Hepatocyte (in vitro differentiated cells): ENCODE results near the gene MYH6. TPM values are rescaled to one million over a fixed set of nuclear protein-coding genes. Genes with fewer than 3 reads are reported as not detected.

Source experiments
- DNase-seq: peaks from one replicate; pipeline ENCODE4 v3.0.0-alpha.2; 2016; ENCODE audit warnings: low spot score
- H2AFZ ChIP-seq: fragments of 200-600 bp; sonication (generic); 2 replicates; pipeline ENCODE4 v1.6.0; 2016; ENCODE audit warnings: antibody characterized with exemption, mild to moderate bottlenecking
- H3K27ac ChIP-seq: fragments of 200-600 bp; sonication (generic); 2 replicates; pipeline ENCODE4 v1.5.1; 2016; ENCODE audit warnings: mild to moderate bottlenecking
- H3K27me3 ChIP-seq: fragments of 200-600 bp; sonication (generic); 2 replicates; pipeline ENCODE4 v1.6.1; 2016
- H3K36me3 ChIP-seq: fragments of 200-600 bp; sonication (generic); replicated peaks from 2 replicates; pipeline ENCODE4 v1.5.1; 2016; ENCODE audit warnings: low read depth; ENCODE audit not compliant: insufficient read depth
- H3K4me1 ChIP-seq: fragments of 200-600 bp; sonication (generic); 2 replicates; pipeline ENCODE4 v1.5.1; 2016; ENCODE audit warnings: mild to moderate bottlenecking, moderate library complexity; ENCODE audit not compliant: insufficient read depth
- H3K4me2 ChIP-seq: fragments of 200-600 bp; sonication (generic); 2 replicates; pipeline ENCODE4 v1.6.0; 2016
- H3K4me3 ChIP-seq: fragments of 200-600 bp; sonication (generic); 2 replicates; pipeline ENCODE4 v1.5.1; 2016; ENCODE audit warnings: mild to moderate bottlenecking
- H3K79me2 ChIP-seq: fragments of 200-600 bp; sonication (generic); 2 replicates; pipeline ENCODE4 v1.6.0; 2017; ENCODE audit warnings: mild to moderate bottlenecking
- H3K9me2 ChIP-seq: fragments of 200-600 bp; sonication (generic); replicated peaks from 2 replicates; pipeline ENCODE4 v1.6.0; 2017; ENCODE audit warnings: mild to moderate bottlenecking; ENCODE audit not compliant: insufficient read depth
- H3K9me3 ChIP-seq: fragments of 200-600 bp; sonication (generic); 2 replicates; pipeline ENCODE4 v1.5.1; 2016; ENCODE audit warnings: low read depth, mild to moderate bottlenecking
- H4K20me1 ChIP-seq: fragments of 200-600 bp; sonication (generic); 2 replicates; pipeline ENCODE4 v1.6.0; 2016; ENCODE audit warnings: mild to moderate bottlenecking; ENCODE audit not compliant: insufficient read depth, poor library complexity, severe bottlenecking
- EZH2 ChIP-seq: fragments of 200-600 bp; sonication (generic); IDR thresholded peaks from 2 replicates; pipeline ENCODE4 v1.6.1; 2016; ENCODE audit warnings: antibody characterized with exemption, mild to moderate bottlenecking, borderline replicate concordance
- EZH2phosphoT487 ChIP-seq: fragments of 200-600 bp; sonication (generic); IDR thresholded peaks from one replicate; pipeline ENCODE4 v1.6.1; 2018; ENCODE audit warnings: antibody characterized with exemption, mild to moderate bottlenecking, low read depth, moderate library complexity; ENCODE audit not compliant: unreplicated experiment, severe bottlenecking
- WGBS: methylation state at CpG from one replicate; pipeline ENCODE4 v1.1.6; 2016; ENCODE audit warnings: low lambda C conversion rate; ENCODE audit errors: missing lambda C conversion rate; 5-methylcytosine and 5-hydroxymethylcytosine counted together
- polyA plus RNA-seq: library from polyadenylated mRNA; unstranded; fragments of >200 nt; fragmentation: Nextera tagmentation; extraction: Ambion mirVana; gene quantifications from 2 replicates; pipeline ENCODE4 v1.2.1, GENCODE V29; 2016
- total RNA-seq: library from RNA; depleted of rRNA; stranded (reverse); fragments of >200 nt; gene quantifications from 2 replicates; pipeline ENCODE4 v1.2.3, GENCODE V29; 2014
- TF ChIP-seq, protein P1 (sequence below): fragments of 200-600 bp; sonication (generic); IDR thresholded peaks from 2 replicates; pipeline ENCODE4 v1.5.1; 2016; ENCODE audit warnings: antibody characterized with exemption, mild to moderate bottlenecking; ENCODE audit not compliant: poor library complexity

Gene MYH6
- total and polyA plus RNA-seq, 2 experiments from 2014 or later: 0.97 TPM; not detected in 1

DNA sequence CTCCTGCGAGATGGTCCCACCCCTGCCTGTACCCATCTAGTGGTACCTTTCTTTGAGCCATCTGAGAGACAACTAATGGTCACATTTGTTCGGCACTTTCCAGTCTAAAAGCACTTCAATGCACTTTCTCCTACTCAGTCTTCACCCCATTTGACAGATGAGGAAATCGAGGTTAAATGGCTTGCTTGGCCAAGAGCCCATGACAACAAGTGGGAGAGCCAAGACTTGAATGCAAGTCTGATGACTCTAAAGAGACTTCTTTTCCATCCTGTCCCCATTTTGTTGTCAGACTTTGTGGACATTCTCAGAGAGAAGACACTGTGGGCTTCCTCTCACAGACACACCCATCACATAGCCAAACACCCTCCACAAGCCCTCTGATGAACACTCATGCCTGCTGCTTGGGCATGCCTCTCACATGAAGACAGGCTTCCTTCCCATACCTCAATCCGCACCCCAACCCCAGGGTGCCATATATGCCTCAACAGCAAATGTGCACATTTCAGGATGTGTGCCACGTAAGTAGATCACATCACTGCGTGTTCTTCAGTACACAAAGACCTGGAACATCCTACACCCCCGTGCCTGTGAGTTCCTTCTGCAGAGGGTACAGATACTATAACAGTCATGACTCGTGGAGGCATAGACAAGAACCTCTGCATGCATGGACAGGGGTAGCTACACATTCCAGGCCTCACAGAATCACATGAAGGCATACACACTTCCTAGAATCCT lies 26.6 kb upstream of the MYH6 start:
- TF ChIP-seq, protein P1, sequence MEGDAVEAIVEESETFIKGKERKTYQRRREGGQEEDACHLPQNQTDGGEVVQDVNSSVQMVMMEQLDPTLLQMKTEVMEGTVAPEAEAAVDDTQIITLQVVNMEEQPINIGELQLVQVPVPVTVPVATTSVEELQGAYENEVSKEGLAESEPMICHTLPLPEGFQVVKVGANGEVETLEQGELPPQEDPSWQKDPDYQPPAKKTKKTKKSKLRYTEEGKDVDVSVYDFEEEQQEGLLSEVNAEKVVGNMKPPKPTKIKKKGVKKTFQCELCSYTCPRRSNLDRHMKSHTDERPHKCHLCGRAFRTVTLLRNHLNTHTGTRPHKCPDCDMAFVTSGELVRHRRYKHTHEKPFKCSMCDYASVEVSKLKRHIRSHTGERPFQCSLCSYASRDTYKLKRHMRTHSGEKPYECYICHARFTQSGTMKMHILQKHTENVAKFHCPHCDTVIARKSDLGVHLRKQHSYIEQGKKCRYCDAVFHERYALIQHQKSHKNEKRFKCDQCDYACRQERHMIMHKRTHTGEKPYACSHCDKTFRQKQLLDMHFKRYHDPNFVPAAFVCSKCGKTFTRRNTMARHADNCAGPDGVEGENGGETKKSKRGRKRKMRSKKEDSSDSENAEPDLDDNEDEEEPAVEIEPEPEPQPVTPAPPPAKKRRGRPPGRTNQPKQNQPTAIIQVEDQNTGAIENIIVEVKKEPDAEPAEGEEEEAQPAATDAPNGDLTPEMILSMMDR: no peak
- no peak for TF ChIP-seq EZH2phosphoT487
- TF ChIP-seq EZH2: no peak
- Histone ChIP-seq H3K27ac (no peak overlapping the region), H3K9me2 (no peaks in the 10 kb centered on the region), H3K4me1 (no peaks in the 10 kb centered on the region), H3K4me2 (no peak overlapping the region), H3K79me2 (no peaks in the 10 kb centered on the region), H3K27me3 (no peaks in the 10 kb centered on the region), H3K9me3 (no peaks in the 10 kb centered on the region), H2AFZ (no peak overlapping the region), H3K4me3 (no peak overlapping the region), H3K36me3 (no peaks in the 10 kb centered on the region), H4K20me1 (no peaks in the 10 kb centered on the region)
- DNase-seq: no peak
- WGBS: 75% methylated on average over 8 of the region's 8 CpGs

DNA sequence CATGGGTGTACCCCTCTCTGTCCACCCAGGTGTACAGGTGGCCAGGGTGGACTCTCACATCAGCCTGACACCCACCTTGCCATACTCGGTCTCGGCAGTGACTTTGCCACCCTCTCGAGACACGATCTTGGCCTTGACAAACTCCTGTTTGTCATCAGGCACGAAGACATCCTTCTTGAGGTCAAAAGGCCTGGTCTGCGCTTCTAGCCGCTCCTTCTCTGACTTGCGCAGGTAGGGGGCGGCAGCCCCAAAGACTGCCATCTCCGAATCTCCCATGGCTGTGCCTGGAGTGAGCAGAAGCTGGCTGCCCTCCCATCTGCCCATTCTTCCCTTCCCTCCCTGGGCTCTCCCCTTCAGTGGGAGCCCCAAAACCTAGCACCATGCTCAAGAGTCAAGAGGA lies 25.4 kb upstream of the MYH6 start:
- H3K4me3 ChIP-seq: no peak overlapping the region
- H3K9me2 ChIP-seq: no peaks in the 10 kb centered on the region
- no peaks in the 10 kb centered on the region for H3K36me3 ChIP-seq
- H3K79me2 ChIP-seq: no peaks in the 10 kb centered on the region
- TF ChIP-seq, protein P1: no peak
- no peak for TF ChIP-seq EZH2
- TF ChIP-seq EZH2phosphoT487: no peak
- H3K27me3 ChIP-seq: no peaks in the 10 kb centered on the region
- DNase-seq: no peak
- WGBS: 78% methylated on average over 10 of the region's 10 CpGs
- H4K20me1 ChIP-seq: no peaks in the 10 kb centered on the region
- no peak overlapping the region for H3K4me2 ChIP-seq
- no peaks in the 10 kb centered on the region for H3K4me1 ChIP-seq
- no peaks in the 10 kb centered on the region for H3K9me3 ChIP-seq
- no peak overlapping the region for H3K27ac ChIP-seq
- H2AFZ ChIP-seq: no peak overlapping the region

DNA sequence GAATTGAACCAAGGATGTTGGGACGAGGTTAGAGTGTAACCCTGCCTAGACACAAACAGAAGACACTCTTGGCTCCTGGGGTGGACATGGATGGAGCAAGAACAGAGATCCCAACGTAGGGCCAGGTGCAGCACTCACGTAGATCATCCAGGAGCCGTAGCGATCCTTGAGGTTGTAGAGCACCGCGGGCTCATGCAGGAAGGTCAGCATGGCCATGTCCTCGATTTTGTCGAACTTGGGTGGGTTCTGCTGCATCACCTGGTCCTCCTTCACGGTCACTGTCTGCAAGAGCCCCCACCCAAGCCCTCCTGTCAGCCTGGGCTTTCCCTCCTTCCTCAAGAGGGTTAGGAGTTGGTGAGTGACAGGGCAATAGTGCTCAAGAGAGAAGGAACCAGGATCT lies 24.9 kb upstream of the MYH6 start:
- H3K4me3 ChIP-seq: no peak overlapping the region
- TF ChIP-seq, protein P1: no peak
- TF ChIP-seq EZH2: no peak
- no peak for TF ChIP-seq EZH2phosphoT487

More for the DNA sequence above, 24.9 kb upstream of the MYH6 start:
- Histone ChIP-seq H3K4me1 (no peaks in the 10 kb centered on the region), H2AFZ (no peak overlapping the region), H3K27ac (no peak overlapping the region), H4K20me1 (no peaks in the 10 kb centered on the region), H3K9me2 (no peaks in the 10 kb centered on the region), H3K79me2 (no peaks in the 10 kb centered on the region), H3K27me3 (no peaks in the 10 kb centered on the region), H3K9me3 (no peaks in the 10 kb centered on the region), H3K36me3 (no peaks in the 10 kb centered on the region), H3K4me2 (no peak overlapping the region)
- no peak for DNase-seq
- 88% methylated on average over 10 of the region's 10 CpGs for WGBS
